Left renal cortex interstitium (tissue), 4 donors: ENCODE results near the gene CERKL. TPM values are rescaled to one million over a fixed set of nuclear protein-coding genes. Genes with fewer than 3 reads are reported as not detected.

Source experiments
- DNase-seq, 4 donors: peaks; one replicate each; pipeline ENCODE4 v3.0.0-alpha.2; 2013; ENCODE audit warnings: low read depth in 4 of 4, low spot score in 2 of 4, missing footprints in 1 of 4
- polyA plus RNA-seq, 4 donors: library from polyadenylated mRNA; unstranded; fragments of 120-200 nt; gene quantifications; one replicate each; pipeline ENCODE4 v1.2.1, GENCODE V29; 2013; ENCODE audit not compliant: insufficient read length in 4 of 4

CERKL gene
- polyA plus RNA-seq, 4 donors: 14.0 to 15.5 (median 15.0) TPM

DNA sequence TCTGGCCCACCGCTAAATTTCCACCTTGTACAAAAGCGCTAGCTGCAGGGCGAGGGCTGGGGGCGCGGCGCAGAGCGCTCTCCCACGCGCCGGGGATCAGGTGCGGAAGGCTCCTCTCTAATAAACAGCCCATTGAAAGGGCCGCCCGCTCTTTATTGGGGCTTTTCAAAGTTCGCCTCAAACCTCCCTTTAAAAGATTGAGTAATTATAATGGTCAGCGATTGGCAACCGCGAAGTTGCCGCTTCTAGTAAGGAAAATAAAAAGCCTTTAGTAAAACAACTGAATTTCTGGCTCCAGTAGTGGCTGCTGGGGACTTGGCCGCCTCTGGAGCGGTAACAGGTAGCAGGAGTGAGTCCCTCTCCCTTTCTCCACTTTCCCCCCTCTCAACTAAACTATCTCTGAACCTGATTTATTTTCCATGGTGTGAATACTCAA is 22.7 kb upstream of the CERKL start:
- no peak for DNase-seq

- no peak for DNase-seq
Observed at GRCh38 chr2:181678861-181679543, 22.1 kb upstream of the CERKL start.

DNA sequence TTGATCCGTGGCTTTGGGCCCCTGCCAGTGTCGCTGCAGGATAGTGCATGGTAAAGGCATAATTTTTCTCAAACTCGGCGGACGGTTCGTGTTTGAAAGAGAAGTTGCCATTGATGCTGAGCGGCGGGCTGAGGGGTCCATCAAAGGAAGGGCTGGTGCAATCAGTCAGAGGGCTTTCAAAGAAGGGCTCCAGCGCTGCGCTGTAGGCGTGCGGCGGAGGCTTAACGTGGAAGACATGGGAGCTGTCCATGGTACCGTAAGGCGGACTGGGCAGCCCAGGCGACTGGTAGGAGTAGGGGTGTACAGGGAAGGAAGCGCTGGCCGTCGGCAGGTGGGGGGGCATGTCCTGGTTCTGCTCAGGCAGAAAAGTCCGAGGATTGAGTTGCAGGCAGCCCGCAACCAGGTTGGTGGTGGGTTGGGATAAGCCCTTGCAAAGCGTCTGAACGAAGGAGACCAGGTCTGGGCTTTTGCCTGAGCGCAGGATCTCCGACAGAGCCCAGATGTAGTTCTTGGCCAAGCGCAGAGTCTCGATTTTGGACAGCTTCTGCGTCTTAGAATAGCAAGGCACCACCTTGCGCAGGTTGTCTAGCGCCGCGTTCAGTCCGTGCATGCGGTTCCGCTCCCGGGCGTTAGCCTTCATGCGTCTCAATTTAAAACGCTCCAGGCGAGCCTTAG is 21.1 kb upstream of the CERKL start:
- peak; percentile 76 to 89 (median 82) for DNase-seq

- no peak for DNase-seq
Observed at GRCh38 chr2:181675254-181675653, 18.3 kb upstream of the CERKL start.

- DNase-seq: no peak
Observed at GRCh38 chr2:181674461-181674860, 17.6 kb upstream of the CERKL start.

DNA sequence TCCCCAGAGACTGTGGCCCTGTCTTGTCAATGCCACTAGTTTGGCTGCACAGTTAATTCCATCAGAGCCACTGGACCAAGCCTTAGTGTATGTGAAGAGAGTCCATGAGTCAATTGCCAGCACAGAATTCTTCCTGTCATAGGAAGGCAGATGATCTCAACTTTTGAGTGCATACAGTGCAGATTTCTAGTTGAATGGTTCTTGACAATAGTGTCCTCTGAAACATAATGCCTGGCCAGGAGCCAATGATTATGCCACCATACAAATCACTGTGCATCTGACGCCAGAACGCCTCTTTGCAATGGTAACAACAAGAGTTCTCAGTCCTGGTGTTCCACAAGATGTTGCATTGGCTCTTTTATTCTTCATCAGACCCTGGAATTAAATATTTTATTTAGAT is 16.3 kb upstream of the CERKL start:
- no peak for DNase-seq

DNA sequence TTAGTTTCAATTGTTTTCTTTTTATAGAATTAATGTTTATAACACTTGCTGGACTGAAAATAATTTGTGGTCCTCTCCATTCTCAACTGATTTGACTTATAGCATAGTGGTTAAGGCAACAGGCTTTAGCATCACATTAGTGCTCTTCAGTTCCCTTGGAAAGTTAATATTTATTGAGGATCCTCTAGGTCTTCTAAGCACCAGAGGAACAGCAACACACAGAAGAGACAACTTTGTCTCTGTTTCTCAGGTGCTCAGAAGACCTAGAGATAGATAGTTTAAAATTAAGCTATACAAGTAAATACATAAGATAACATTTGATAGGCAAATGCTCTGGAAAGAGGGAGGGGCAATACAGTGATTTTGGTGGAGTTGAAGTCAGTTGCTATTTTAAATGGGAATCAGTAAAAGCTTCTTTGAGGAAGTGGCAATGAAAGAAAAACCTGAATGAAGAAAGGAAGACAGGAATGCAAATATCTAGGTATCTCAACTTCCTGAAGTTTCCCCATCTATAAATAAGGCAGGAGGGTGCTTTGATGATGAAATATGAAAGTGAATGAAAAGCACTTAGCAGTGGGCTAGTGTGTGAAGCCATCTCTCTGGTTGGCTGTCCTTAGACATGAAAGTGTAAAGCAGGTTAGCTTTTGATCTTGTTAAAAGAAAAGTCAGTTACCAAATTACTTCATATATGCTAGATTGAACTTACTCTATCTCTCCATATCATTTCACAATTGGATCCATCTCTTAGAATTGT is 15.5 kb upstream of the CERKL start:
- no peak for DNase-seq

GRCh38 chr2:181670632-181671031 is 13.7 kb upstream of the CERKL start:
- DNase-seq: no peak

GRCh38 chr2:181667234-181667633 is 10.3 kb upstream of the CERKL start:
- DNase-seq: no peak

DNA sequence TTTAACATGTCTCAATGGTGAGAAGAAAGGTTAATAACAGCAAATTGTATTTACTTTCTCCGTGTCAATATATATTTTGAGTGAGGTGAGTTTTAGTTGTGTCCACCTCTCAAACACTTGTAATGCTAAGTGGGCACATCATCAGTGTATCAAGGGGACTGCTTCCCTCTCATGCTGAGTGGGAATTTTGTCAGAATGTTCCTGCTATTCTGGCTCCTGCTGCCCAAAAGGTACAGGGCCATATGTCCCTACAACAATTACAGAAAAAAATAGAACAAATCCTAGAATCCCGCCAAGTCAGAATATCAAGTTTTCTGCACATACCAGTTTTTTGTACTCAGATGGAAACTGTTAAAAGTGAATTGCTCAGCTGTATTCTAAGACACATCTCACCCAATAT is 5.4 kb upstream of the CERKL start:
- no peak for DNase-seq

- DNase-seq: no peak
Observed at GRCh38 chr2:181660181-181660580, 3.3 kb upstream of the CERKL start.

- DNase-seq: no peak
Observed at GRCh38 chr2:181658444-181658843, 1.5 kb upstream of the CERKL start.

- no peak for DNase-seq
Observed at GRCh38 chr2:181657379-181657778, 474 bp upstream of the CERKL start.

DNA sequence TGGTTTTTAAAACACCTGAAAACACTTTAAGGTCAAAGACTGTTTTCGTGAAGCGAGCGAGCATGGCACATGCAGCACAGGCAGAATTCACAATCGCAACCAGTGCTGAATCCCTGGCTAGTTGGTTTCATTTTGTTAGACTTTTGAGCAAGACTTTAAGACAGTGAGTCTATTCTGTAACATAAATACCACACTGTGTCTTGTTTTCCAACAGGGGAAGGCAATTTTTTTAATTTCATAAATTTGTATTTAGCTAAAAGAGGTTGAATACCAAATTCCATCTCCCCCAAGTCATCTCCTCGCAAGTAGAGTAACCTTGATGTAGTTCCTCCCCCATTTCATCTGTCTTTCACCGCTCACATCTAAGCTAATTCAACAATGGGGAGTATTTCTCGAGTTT is 1.4 kb downstream of the CERKL start:
- DNase-seq: no peak

GRCh38 chr2:181649436-181649979 is 7.4 kb downstream of the CERKL start:
- DNase-seq: no peak

- DNase-seq: no peak
Observed at GRCh38 chr2:181648478-181649155, 8.3 kb downstream of the CERKL start.

GRCh38 chr2:181646415-181646987 is 10.4 kb downstream of the CERKL start:
- no peak for DNase-seq

GRCh38 chr2:181643151-181643550 is 13.8 kb downstream of the CERKL start:
- no peak for DNase-seq

GRCh38 chr2:181642086-181642485 is 14.8 kb downstream of the CERKL start:
- DNase-seq: no peak

DNA sequence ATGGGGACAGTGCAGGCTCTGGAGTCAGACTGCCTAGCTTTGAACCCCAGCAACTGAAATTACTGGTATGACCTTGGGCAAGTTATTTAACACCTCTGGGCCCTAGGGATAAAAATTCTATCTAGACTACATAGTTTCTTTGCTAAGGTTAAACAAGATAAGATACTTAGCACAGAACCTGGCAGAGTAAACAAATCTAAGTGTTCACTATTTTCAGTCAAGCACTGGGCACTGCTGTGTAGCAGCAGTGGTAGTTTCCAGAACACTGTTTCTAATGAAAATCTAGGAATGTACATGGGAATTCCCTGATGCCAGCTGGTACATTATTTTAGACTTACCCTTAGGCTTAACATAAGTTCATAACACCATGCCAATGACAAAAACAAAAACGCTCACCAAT is 17.2 kb downstream of the CERKL start:
- no peak for DNase-seq
